Measurements from ENCODE around the gene CLEC10A.

CLEC10A gene

DNA sequence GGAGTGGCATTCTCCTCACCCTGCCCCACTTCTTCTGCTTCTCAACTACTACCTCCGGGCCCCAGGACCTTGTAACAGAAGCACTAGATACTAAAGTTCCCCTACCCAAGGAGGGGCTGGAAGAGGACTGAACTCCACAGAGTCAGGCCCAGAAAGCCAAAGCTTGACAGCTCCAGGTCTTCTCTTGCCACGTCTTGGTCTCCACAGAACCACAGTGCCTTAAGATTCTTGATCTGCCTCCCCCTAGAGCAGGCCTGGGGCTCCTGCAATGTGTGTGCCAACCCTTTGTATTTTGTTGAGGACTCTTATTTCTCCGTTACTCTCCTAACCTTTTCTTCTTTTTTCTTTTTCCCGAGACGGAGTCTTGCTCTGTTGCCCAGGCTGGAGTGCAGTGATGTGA is 40.2 kb downstream of the CLEC10A start:
- DNase-seq (ENCODE audit: low read depth in 3 of 3): no peak

DNA sequence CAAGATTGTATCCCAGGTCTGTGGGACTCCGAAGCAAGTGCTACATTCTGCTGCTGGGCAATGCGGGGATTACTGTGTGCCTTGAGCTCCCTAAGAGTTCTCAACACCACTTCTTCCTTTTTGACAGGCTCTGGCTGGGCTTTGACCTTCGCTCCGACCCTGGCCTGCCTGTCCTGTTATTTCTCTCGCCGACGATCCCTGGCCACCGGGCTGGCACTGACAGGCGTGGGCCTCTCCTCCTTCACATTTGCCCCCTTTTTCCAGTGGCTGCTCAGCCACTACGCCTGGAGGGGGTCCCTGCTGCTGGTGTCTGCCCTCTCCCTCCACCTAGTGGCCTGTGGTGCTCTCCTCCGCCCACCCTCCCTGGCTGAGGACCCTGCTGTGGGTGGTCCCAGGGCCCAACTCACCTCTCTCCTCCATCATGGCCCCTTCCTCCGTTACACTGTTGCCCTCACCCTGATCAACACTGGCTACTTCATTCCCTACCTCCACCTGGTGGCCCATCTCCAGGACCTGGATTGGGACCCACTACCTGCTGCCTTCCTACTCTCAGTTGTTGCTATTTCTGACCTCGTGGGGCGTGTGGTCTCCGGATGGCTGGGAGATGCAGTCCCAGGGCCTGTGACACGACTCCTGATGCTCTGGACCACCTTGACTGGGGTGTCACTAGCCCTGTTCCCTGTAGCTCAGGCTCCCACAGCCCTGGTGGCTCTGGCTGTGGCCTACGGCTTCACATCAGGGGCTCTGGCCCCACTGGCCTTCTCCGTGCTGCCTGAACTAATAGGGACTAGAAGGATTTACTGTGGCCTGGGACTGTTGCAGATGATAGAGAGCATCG is 41.8 kb downstream of the CLEC10A start:
- DNase-seq (ENCODE audit: low read depth in 3 of 3): no peak

DNA sequence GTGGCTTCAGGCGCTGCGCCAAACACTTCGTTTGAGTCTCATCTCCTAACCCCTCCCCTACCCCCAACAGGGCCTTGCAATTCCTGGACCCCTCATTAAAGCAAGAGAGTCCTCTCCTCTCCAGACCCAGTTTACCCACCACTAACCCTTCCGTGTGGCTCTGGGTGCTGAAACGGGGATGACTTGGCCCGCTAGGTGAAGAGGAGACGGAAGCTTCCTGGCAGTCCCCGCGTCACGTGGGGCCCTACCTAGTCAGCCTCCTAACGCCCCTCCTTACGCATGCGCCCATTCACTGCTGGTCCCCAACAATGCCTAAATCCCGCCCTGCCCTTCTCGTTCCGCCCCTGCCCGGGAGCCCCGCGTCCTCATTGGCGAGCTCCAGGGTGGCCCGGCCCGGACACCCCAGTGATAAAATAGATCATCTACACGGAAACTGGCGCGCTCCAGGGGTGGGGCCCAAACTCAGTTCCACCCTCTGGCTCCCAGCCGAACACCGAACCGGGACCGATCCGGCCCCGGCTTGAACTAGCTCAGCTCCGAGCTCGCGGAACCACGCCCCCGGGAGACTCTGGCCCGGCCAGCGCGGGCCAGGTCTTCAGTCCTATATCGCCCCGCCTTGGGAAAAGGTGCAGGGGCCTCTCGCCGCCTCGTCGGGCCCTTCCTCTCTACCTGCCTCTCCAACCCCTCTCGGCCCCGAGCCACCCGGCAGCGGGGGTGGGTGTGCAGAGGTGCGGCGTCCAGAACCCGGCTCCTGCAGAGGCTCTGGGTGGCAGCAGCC is 44.3 kb downstream of the CLEC10A start, which contains the start of gene SLC16A13:
TSS of gene SLC16A13 (plus strand) at position 425 of the 778 bp plus-strand sequence. CDS start 368 bp downstream, outside the sequence.
- peak; percentile 98 to 99 (median 98) for DNase-seq (ENCODE audit: low read depth in 3 of 3)

DNA sequence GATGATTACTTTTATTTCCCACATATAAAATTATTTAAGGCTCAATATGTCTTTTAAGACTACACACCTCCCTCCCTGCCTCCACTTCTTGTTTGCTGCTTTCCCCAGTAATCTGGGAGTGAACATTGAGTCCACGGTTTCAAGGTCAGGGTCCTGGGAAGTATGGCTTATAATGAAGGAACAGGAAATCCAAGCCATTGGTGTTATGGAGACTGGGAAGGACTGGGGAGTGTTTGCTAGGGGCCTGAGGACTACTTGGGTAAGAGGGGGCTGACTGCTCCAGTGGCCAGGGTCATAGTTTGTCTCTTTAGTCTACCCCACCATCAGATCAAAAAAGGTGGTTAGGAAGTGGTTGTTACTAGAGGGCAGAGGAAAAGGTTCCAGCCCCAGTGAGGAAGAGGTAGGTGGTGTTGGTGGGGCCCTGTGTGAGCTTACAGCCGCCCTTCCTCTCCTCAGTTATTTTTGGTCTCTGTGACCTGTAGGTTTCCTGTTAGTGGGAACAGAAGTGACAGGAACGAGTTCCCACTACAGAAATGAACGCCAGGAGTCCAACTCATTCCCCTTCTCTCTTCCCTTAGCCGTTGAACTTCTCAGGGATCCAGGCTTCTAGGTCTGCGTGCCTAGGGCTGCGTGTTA is 45.0 kb downstream of the CLEC10A start:
- peak in 1 of 3 experiments; percentile 42 for DNase-seq (ENCODE audit: low read depth in 3 of 3)

DNA sequence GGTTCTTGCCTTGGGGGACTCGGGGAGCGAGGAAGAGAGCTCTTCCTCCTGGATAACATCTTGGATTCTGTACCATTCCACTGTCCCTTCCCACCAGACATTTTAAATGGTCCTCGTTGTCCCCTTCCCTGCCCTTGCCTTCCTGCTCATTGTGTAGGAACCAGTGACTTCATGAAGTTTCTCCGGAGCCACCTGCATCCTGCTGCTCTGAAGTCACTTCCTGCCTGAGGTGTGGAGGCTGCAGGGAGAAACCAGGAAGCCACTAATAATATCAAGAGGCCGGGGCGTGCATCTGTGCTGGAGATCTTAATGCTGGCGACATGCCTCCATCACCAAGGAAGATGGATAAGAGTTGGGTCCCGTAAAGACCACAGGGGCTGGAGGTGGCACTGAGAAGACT is 50.4 kb downstream of the CLEC10A start:
- peak in 1 of 3 experiments; percentile 58 for DNase-seq (ENCODE audit: low read depth in 3 of 3)

DNA sequence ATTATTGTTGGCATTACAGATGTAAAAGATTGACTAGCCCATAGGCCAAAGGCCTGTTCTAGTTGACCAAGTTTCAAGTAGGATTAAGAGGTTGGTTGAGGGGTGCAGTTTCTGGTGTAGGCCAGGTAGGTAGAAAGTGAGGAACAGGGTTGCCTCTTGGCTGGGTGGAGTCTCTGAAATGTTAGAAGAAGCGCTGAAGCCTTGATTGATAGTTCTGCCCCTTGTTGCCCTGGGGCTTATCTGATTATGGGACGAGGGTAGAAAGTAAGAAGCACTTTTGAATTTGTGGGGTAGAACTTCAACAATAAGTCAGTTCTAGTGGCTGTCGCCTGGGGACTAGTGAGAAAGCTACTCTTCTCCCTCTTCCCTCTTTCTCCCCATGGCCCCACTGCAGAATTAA is 51.0 kb downstream of the CLEC10A start:
- DNase-seq (ENCODE audit: low read depth in 3 of 3): no peak

DNA sequence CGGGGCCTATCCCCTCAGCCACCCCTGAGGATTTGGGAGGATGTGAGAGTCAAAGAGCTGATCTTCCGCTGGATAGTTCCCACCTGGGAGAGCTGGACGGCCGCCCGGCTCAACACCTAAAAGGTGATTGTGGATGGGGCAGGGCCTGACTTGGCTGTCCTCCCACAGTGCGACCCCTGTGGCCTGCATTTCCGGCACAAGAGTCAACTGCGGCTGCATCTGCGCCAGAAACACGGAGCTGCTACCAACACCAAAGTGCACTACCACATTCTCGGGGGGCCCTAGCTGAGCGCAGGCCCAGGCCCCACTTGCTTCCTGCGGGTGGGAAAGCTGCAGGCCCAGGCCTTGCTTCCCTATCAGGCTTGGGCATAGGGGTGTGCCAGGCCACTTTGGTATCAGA is 52.7 kb downstream of the CLEC10A start:
- no peak for DNase-seq (ENCODE audit: low read depth in 3 of 3)

DNA sequence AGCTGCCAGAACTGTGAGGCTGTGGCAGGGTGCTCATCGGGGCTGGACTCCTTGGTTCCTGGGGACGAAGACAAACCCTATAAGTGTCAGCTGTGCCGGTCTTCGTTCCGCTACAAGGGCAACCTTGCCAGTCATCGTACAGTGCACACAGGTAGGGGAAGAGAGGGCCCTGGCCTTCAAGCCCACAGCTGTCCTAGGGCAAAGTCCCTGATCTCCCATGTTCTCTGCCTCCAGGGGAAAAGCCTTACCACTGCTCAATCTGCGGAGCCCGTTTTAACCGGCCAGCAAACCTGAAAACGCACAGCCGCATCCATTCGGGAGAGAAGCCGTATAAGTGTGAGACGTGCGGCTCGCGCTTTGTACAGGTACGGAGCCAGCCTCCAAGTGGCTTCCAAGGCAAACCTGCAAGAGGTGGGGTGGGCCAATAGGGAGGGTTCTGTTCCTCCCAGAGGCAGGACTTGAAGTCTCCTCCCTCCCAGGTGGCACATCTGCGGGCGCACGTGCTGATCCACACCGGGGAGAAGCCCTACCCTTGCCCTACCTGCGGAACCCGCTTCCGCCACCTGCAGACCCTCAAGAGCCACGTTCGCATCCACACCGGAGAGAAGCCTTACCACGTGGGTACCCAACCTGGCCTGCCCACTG is 53.5 kb downstream of the CLEC10A start:
- no peak for DNase-seq (ENCODE audit: low read depth in 3 of 3)

DNA sequence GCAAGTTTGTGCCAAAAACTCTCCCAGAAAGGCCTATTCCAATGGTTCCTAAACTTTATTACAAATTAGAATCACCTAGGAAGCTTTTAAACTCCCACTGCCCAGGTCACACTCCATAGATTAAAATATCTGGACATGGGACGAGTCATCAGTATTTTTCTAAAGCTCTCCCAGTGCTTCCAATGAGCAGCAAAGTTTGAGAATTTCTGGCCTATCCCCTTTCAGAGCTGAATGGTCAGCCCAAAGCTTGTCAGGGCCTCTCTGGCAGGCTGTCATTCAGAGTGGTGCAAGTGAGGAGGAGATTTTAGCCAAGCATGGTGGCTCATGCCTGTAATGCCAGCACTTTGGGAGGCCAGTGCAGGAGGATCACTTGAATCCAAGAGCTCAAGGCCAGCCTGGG is 54.8 kb downstream of the CLEC10A start:
- DNase-seq (ENCODE audit: low read depth in 3 of 3): no peak
